HG02642 (cell line): ENCODE data around the gene CD6.

Source experiments
- ATAC-seq: cut with Tn5 transposase; IDR thresholded peaks from one replicate; pipeline ENCODE4 v1.9.1; 2021; ENCODE audit warnings: mild to moderate bottlenecking; ENCODE audit not compliant: unreplicated experiment, poor library complexity

The CD6 gene

GRCh38 chr11:60934790-60935605, 36.5 kb upstream of the CD6 start:
- no peak for ATAC-seq

GRCh38 chr11:60935676-60936442, 35.6 kb upstream of the CD6 start:
- ATAC-seq = no peak

GRCh38 chr11:60936467-60937143, 34.9 kb upstream of the CD6 start:
- no peak for ATAC-seq

- ATAC-seq = no peak
Measured at GRCh38 chr11:60937144-60937527, 34.3 kb upstream of the CD6 start.

GRCh38 chr11:60937811-60938210, 33.7 kb upstream of the CD6 start:
- ATAC-seq = no peak

GRCh38 chr11:60938500-60938899, 33.0 kb upstream of the CD6 start:
- ATAC-seq = no peak

- no peak for ATAC-seq
Measured at GRCh38 chr11:60939301-60939700, 32.2 kb upstream of the CD6 start.

- ATAC-seq = no peak
Measured at GRCh38 chr11:60939855-60940254, 31.6 kb upstream of the CD6 start.

GRCh38 chr11:60941371-60942119, 29.9 kb upstream of the CD6 start:
- no peak for ATAC-seq

- no peak for ATAC-seq
Measured at GRCh38 chr11:60942219-60942618, 29.3 kb upstream of the CD6 start.

- ATAC-seq = no peak
Measured at GRCh38 chr11:60942970-60943565, 28.4 kb upstream of the CD6 start.

- no peak for ATAC-seq
Measured at GRCh38 chr11:60944490-60945294, 26.8 kb upstream of the CD6 start.

- no peak for ATAC-seq
Measured at GRCh38 chr11:60945295-60945667, 26.2 kb upstream of the CD6 start.

- no peak for ATAC-seq
Measured at GRCh38 chr11:60946601-60947264, 24.7 kb upstream of the CD6 start.

GRCh38 chr11:60947700-60948099, 23.8 kb upstream of the CD6 start:
- ATAC-seq = no peak

- ATAC-seq = no peak
Measured at GRCh38 chr11:60948250-60948649, 23.2 kb upstream of the CD6 start.

GRCh38 chr11:60950024-60950423, 21.5 kb upstream of the CD6 start:
- no peak for ATAC-seq

GRCh38 chr11:60950933-60951605, 20.4 kb upstream of the CD6 start:
- ATAC-seq = no peak
